ENCODE measurements around the gene MBNL1. TPM values are rescaled to one million over a fixed set of nuclear protein-coding genes. Genes with fewer than 3 reads are reported as not detected.

The MBNL1 gene
- total RNA-seq, 2 experiments from 2014 or later, result 163 to 174 TPM

DNA sequence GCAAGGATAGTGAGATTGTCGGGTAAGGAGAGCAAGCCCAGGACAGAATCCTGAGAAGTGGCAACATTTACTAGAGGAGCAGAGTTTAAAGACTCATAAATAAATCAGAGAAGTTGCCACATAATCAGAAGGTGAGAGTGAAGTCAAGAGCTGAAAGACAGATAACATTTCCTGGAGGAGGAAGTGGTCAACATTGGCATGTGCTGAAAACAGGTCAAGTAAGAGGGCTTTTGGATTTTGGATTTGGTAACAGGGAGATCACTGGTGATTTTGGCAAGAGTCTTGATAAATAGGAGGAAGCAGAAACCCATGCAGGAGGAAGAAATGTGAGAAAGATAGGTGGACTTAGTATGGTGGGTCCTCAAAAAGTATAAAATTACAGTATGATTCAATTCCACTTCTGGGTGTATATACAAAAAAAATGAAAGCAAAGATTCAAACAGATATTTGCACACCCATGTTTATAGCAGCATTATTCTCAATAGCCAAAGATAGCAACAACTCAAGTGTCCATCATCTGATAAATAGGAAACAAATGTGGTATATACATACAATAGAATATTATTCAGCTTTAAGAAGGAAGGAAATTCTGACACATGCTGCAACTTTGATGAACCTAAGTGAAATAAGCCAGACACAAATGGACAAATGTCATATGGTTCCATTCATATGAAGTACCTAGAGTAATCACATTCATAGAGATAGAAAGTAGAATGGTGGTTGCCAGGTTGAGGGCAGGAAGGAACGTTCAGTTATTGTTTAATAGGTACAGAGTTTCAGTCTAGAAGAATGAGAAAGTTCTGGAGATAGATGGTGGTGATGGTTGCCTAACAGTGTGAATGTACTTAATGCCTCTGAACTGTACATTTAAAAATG is 27.3 kb upstream of the MBNL1 start:
- ChIA-PET POLR2A (interaction anchor here (2.7 to 7.3 kb wide), 2 partner anchors 8 to 15 kb away, joined by 19 to 100 read pairs; no protein-coding TSS in a partner anchor), CTCF (ENCODE audit: unreplicated experiment) (no interaction called here)
- no peak overlapping the region for H3K4me3 ChIP-seq (ENCODE audit: low read depth, low read length, poor library complexity, severe bottlenecking)
- intact Hi-C loops (cut with micrococcal nuclease; ENCODE audit: unreplicated experiment), result no loop called here
- H3K79me2 ChIP-seq (ENCODE audit: insufficient read depth, low read depth, low read length), result peaks cover 14% of the 10 kb centered on the region; the same call in 1 of the 2 replicates
- no peaks in the 10 kb centered on the region for H3K9me2 ChIP-seq (ENCODE audit: insufficient read depth, low read length)
- H3K4me2 ChIP-seq (ENCODE audit: low read length), result peak overlapping the region; percentile 83
- no peak for DNase-seq (ENCODE audit: low spot score)
- peak overlapping the region; percentile 86 for H2AFZ ChIP-seq (ENCODE audit: low read length)
- BruUV-seq (replicated peaks), result no TSS peak
- H3K9me3 ChIP-seq (ENCODE audit: low read length), result no peaks in the 10 kb centered on the region
- H3K27ac ChIP-seq (ENCODE audit: low read depth, low read length, poor library complexity, severe bottlenecking), result peak overlapping the region; percentile 8
- TF ChIP-seq CTCF (conservative IDR thresholded peaks at IDR 0.05; ENCODE audit: low read length), result no peak
- TF ChIP-seq EZH2phosphoT487 (IDR thresholded peaks at IDR 0.05; ENCODE audit: borderline replicate concordance, low read depth, low read length), result no peak
- no peaks in the 10 kb centered on the region for H3K36me3 ChIP-seq (ENCODE audit: insufficient read depth, low read length)
- no peaks in the 10 kb centered on the region for H4K20me1 ChIP-seq (ENCODE audit: insufficient read depth, low read length)
- H3K4me1 ChIP-seq (ENCODE audit: insufficient read depth, low read length, poor library complexity, severe bottlenecking), result peaks cover 69% of the 10 kb centered on the region

DNA sequence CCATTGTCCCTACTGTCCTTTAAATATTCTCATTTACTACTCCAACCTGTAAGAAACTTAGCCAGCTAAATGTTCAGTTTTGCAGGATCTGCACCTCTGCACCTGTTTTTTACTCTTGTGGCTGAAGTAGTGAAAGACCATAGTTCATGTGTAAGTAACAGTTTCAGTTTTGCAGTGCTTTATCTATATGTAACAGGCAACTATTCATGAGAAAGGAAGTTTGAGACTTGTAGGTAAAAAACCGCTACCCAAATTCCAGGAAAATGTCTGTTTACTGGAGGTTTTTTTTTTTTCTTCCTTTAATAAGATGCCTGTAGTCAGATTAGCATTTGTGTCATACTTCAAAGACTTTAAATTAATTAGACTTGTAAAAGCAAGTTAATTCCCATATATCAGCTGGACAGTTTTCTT is 25.4 kb upstream of the MBNL1 start:
- no TSS peak for BruUV-seq (replicated peaks)
- peak overlapping the region; percentile 83 for H3K4me2 ChIP-seq (ENCODE audit: low read length)
- H3K27ac ChIP-seq (ENCODE audit: low read depth, low read length, poor library complexity, severe bottlenecking), result peak overlapping the region; percentile 89
- H3K36me3 ChIP-seq (ENCODE audit: insufficient read depth, low read length), result no peaks in the 10 kb centered on the region; the same call in 1 of the 2 replicates
- H2AFZ ChIP-seq (ENCODE audit: low read length), result peak overlapping the region; percentile 86
- ChIA-PET CTCF (ENCODE audit: unreplicated experiment) (no interaction called here), POLR2A (interaction anchor here (0.7 to 7.3 kb wide), 22 partner anchors 10 to 163 kb away, joined by 3 to 100 read pairs (median 6); partner anchors contain the start of gene MBNL1)
- peaks cover 71% of the 10 kb centered on the region for H3K4me1 ChIP-seq (ENCODE audit: insufficient read depth, low read length, poor library complexity, severe bottlenecking)
- intact Hi-C loops (cut with micrococcal nuclease; ENCODE audit: unreplicated experiment), result loop anchor here (1.0 kb wide), 1 partner anchor 45 kb away; no protein-coding TSS in a partner anchor
- H3K79me2 ChIP-seq (ENCODE audit: insufficient read depth, low read depth, low read length), result peaks cover 32% of the 10 kb centered on the region; the same call in 1 of the 2 replicates
- H4K20me1 ChIP-seq (ENCODE audit: insufficient read depth, low read length), result no peaks in the 10 kb centered on the region
- TF ChIP-seq EZH2phosphoT487 (IDR thresholded peaks at IDR 0.05; ENCODE audit: borderline replicate concordance, low read depth, low read length), result no peak
- no peak for TF ChIP-seq CTCF (conservative IDR thresholded peaks at IDR 0.05; ENCODE audit: low read length)
- H3K9me2 ChIP-seq (ENCODE audit: insufficient read depth, low read length), result no peaks in the 10 kb centered on the region
- peak overlapping the region; percentile 65 for H3K4me3 ChIP-seq (ENCODE audit: low read depth, low read length, poor library complexity, severe bottlenecking)
- H3K9me3 ChIP-seq (ENCODE audit: low read length), result peaks cover 13% of the 10 kb centered on the region; the same call in 1 of the 2 replicates
- peak; percentile 75 for DNase-seq (ENCODE audit: low spot score)
